Tibial nerve (tissue), 4 donors: ENCODE measurements around the gene COL19A1. TPM values are rescaled to one million over a fixed set of nuclear protein-coding genes. Genes with fewer than 3 reads are reported as not detected.

Source experiments
- DNase-seq, 2 donors: peaks; one replicate each; pipeline ENCODE4 v3.0.0-alpha.2; 2019; ENCODE audit warnings: low spot score in 2 of 2
- H3K27ac ChIP-seq, 4 donors: fragments of 200-600 bp; sonication (generic) in 3 of 4; one replicate each; pipeline ENCODE4 v1.5.1; 2017 to 2019; ENCODE audit warnings: mild to moderate bottlenecking in 1 of 4
- H3K27me3 ChIP-seq, 2 donors: fragments of 200-600 bp; sonication (generic) in 1 of 2; one replicate each; pipeline versions ENCODE4 v1.5.1 to v1.6.0; 2017 to 2019
- H3K36me3 ChIP-seq, 3 donors: fragments of 200-600 bp; sonication (generic); one replicate each; pipeline ENCODE4 v1.5.1; 2018 to 2019
- H3K4me1 ChIP-seq, 4 donors: fragments of 200-600 bp; sonication (generic) in 3 of 4; one replicate each; pipeline ENCODE4 v1.5.1; 2017 to 2019
- H3K4me3 ChIP-seq, 4 donors: fragments of 200-600 bp; sonication (generic) in 3 of 4; one replicate each; pipeline ENCODE4 v1.5.1; 2017 to 2019; ENCODE audit warnings: mild to moderate bottlenecking in 1 of 4, moderate library complexity in 1 of 4
- H3K9me3 ChIP-seq, 4 donors: fragments of 200-600 bp; sonication (generic) in 3 of 4; one replicate each; pipeline ENCODE4 v1.5.1; 2017 to 2019
- CTCF ChIP-seq, 5 experiments: fragments of 200-600 bp in 3 of 5; fragments of 450-650 bp in 2 of 5; sonication (generic) in 3 of 5; IDR thresholded peaks; one replicate each; pipeline ENCODE4 v1.5.1; 2016 to 2019; ENCODE audit warnings: antibody characterized with exemption in 5 of 5, mild to moderate bottlenecking in 3 of 5, moderate library complexity in 2 of 5
- EP300 ChIP-seq, 2 donors: sonication (generic); formaldehyde crosslinking; IDR thresholded peaks; one replicate each; pipeline ENCODE4 v1.6.1; 2017; ENCODE audit warnings: antibody characterized with exemption in 2 of 2, mild to moderate bottlenecking in 1 of 2
- POLR2A ChIP-seq, 2 donors: fragments of 450-650 bp; IDR thresholded peaks; one replicate each; pipeline ENCODE4 v1.6.1; 2017; ENCODE audit warnings: antibody characterized with exemption in 2 of 2, mild to moderate bottlenecking in 2 of 2, moderate library complexity in 2 of 2
- WGBS, 2 donors: methylation state at CpG; one replicate each; pipeline ENCODE4 v1.1.5; 2018; 5-methylcytosine and 5-hydroxymethylcytosine counted together
- total RNA-seq, 4 donors: library from RNA; depleted of rRNA; stranded (reverse); fragments of >200 nt; gene quantifications; one replicate each; pipeline ENCODE4 v1.1.0, GENCODE V29; 2016

The COL19A1 gene
- total RNA-seq, 4 donors from 2014 or later: under 0.01 to 0.42 TPM; not detected in 2

DNA sequence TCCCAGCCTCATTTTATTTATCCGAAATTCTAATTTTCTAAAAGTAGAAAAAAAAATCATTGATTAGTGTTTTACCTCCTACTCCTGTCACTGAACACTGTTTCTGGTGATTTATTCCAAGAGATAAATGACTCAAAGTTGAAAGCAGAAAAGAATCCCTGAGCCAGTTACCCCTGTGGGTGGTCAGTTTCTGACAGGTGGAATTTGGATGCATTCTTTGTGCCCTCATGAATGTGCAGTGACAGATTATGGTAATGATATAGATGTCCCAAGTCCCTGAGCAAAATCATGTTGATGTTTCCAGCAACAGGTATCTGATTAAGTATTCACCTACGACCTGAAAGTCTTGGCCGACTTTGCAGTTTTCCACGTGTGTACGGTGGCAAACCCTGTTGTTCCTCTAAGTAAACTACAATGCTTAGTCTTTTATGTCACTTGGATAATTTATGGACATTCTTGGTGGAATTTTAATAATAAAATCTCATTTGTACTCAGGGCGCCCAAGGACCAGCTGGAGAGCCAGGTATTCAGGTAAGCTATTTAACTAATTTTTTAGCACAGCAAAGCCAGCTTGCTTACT is 282.9 kb downstream of the COL19A1 start:
- no peak overlapping the region for H3K27ac ChIP-seq
- TF ChIP-seq EP300 (IDR thresholded peaks at IDR 0.05) (no peak), POLR2A (IDR thresholded peaks at IDR 0.05) (no peak), CTCF (IDR thresholded peaks at IDR 0.05) (no peak)
- DNase-seq: no peak
- 92 to 96% methylated on average over 6 of the region's 6 CpGs for WGBS, 2 donors
- H3K36me3 ChIP-seq: no peaks in the 10 kb centered on the region
- no peaks in the 10 kb centered on the region for H3K4me1 ChIP-seq
- H3K9me3 ChIP-seq: no peaks in the 10 kb centered on the region
- H3K27me3 ChIP-seq: no peaks in the 10 kb centered on the region
- no peak overlapping the region for H3K4me3 ChIP-seq

DNA sequence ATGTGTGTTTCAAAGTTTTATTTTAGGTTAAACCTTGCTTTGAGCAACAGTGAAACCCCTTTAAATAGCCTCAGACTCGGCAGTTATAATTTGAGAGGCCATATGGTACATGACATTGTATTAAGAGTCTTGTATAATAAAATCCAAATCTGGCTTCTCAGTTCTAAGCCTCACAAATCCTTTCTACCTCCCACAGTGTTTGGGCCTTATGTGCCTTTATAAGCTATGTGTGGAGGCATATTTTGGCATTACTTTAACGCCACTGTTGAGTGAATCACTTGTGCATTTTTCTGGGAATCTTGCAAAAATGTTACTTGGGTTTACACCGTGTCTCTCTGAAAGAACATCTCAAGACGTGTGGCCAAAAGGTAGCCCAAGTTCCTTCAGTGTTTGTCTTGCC is 284.2 kb downstream of the COL19A1 start:
- TF ChIP-seq EP300 (IDR thresholded peaks at IDR 0.05): no peak
- TF ChIP-seq CTCF (IDR thresholded peaks at IDR 0.05): no peak
- no peak for TF ChIP-seq POLR2A (IDR thresholded peaks at IDR 0.05)
- no peaks in the 10 kb centered on the region for H3K4me1 ChIP-seq
- no peaks in the 10 kb centered on the region for H3K9me3 ChIP-seq
- no peak for DNase-seq
- 59 to 66% methylated on average over 4 of the region's 4 CpGs for WGBS, 2 donors
- H3K36me3 ChIP-seq: no peaks in the 10 kb centered on the region
- no peaks in the 10 kb centered on the region for H3K27me3 ChIP-seq
- no peak overlapping the region for H3K4me3 ChIP-seq
- H3K27ac ChIP-seq: no peak overlapping the region

GRCh38 chr6:70151616-70152015 is 285.3 kb downstream of the COL19A1 start:
- WGBS, 2 donors: 74 to 80% methylated on average over 2 of the region's 2 CpGs
- Histone ChIP-seq H3K27ac (no peak overlapping the region), H3K9me3 (no peaks in the 10 kb centered on the region), H3K27me3 (no peaks in the 10 kb centered on the region), H3K4me3 (no peak overlapping the region), H3K36me3 (no peaks in the 10 kb centered on the region), H3K4me1 (no peaks in the 10 kb centered on the region)
- TF ChIP-seq POLR2A (IDR thresholded peaks at IDR 0.05): no peak
- TF ChIP-seq EP300 (IDR thresholded peaks at IDR 0.05): no peak
- TF ChIP-seq CTCF (IDR thresholded peaks at IDR 0.05): no peak
- no peak for DNase-seq

- TF ChIP-seq CTCF (IDR thresholded peaks at IDR 0.05): no peak
- no peaks in the 10 kb centered on the region for H3K27me3 ChIP-seq
- no peaks in the 10 kb centered on the region for H3K36me3 ChIP-seq
- H3K4me3 ChIP-seq: no peak overlapping the region
- 76 to 77% methylated on average over 6 of the region's 6 CpGs for WGBS, 2 donors
- no peaks in the 10 kb centered on the region for H3K4me1 ChIP-seq
- H3K9me3 ChIP-seq: no peaks in the 10 kb centered on the region
- no peak overlapping the region for H3K27ac ChIP-seq
- DNase-seq: no peak
Measured at GRCh38 chr6:70152786-70153185, 286.4 kb downstream of the COL19A1 start.

GRCh38 chr6:70157086-70157485 is 290.7 kb downstream of the COL19A1 start:
- no peak for DNase-seq
- Histone ChIP-seq H3K27me3 (no peaks in the 10 kb centered on the region), H3K4me1 (no peaks in the 10 kb centered on the region), H3K36me3 (no peaks in the 10 kb centered on the region), H3K27ac (no peak overlapping the region), H3K9me3 (no peaks in the 10 kb centered on the region), H3K4me3 (no peak overlapping the region)
- WGBS, 2 donors: 48 to 50% methylated on average over 1 of the region's 1 CpG
- TF ChIP-seq CTCF (IDR thresholded peaks at IDR 0.05) (no peak), POLR2A (IDR thresholded peaks at IDR 0.05) (no peak), EP300 (IDR thresholded peaks at IDR 0.05) (no peak)
